Activated naive CD4-positive, alpha-beta T cell treated with anti-CD3 and anti-CD28 coated beads, Interleukin-2, amount 50 U/mL, for 72 hours (primary cell): ENCODE data around the gene SMYD4. TPM values are rescaled to one million over a fixed set of nuclear protein-coding genes. Genes with fewer than 3 reads are reported as not detected.
"Not testable (repeated sequence)": the region's sequence is repeated elsewhere in the genome, so short reads cannot be mapped to it uniquely, and the experiment has no call there.

Source experiments
- ATAC-seq, 2 donors: fragments of 150-1000 bp; cut with Tn5 transposase; 2 replicates each; pipeline ENCODE4 v1.10.0; 2021; ENCODE audit warnings: mild to moderate bottlenecking in 2 of 2, moderate library complexity in 2 of 2
- DNase-seq, 2 donors: peaks; one replicate each; pipeline ENCODE4 v3.0.0; 2021 to 2022; ENCODE audit warnings: low spot score in 2 of 2
- H3K27ac Mint-ChIP-seq, 2 donors: one replicate each; pipeline ENCODE4 v1.8.0; 2022; ENCODE audit warnings: mild to moderate bottlenecking in 2 of 2, mixed read lengths in 2 of 2
- H3K36me3 Mint-ChIP-seq, 2 donors: one replicate each; pipeline ENCODE4 v1.8.0; 2022; ENCODE audit warnings: mixed read lengths in 2 of 2
- H3K9me3 Mint-ChIP-seq, 2 donors: one replicate each; pipeline ENCODE4 v1.8.0; 2022; ENCODE audit warnings: mixed read lengths in 2 of 2
- total RNA-seq, 2 donors: library from RNA; stranded (reverse); gene quantifications; one replicate each; pipeline ENCODE4 v1.2.3, GENCODE V29; 2022

The SMYD4 gene
- total RNA-seq, 2 donors from 2014 or later = 18.5 to 19.8 TPM

GRCh38 chr17:1847191-1847590 is 17.5 kb upstream of the SMYD4 start:
- no peak for DNase-seq
- Mint-ChIP-seq H3K9me3 (no peaks in the 10 kb centered on the region), H3K36me3 (peaks cover 2 to 7% of the 10 kb centered on the region in 2 donors), H3K27ac (no peak overlapping the region)
- no peak for ATAC-seq

DNA sequence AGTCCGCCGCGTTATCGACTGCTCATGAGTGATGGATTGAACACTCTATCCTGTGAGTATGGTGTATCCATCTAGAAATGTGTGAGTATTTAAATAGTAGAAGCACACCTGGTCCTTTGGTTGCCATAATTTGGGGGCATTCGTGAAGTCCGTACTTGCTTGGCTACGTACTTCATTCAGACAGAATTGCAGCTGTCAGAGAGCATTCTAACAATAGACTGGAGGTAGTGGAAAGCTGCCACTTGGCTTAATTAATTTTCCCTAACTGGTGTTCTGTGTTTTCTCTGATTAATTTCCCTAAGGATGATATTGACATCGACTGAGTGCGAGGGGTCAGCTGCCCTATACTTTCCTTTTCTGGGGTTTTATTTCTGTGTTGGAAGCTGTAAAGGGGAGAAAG is 14.2 kb upstream of the SMYD4 start:
- Mint-ChIP-seq H3K36me3 (peaks cover 0 to 7% of the 10 kb centered on the region in 2 donors), H3K9me3 (no peaks in the 10 kb centered on the region), H3K27ac (no peak overlapping the region)
- DNase-seq = no peak
- ATAC-seq = no peak

GRCh38 chr17:1839516-1839915 is 9.8 kb upstream of the SMYD4 start:
- no peak for DNase-seq
- no peak for ATAC-seq
- Mint-ChIP-seq H3K36me3 (peaks cover 13 to 23% of the 10 kb centered on the region in 2 donors), H3K27ac (peak overlapping the region in 1 of 2 donors; percentile 60), H3K9me3 (no peaks in the 10 kb centered on the region)

DNA sequence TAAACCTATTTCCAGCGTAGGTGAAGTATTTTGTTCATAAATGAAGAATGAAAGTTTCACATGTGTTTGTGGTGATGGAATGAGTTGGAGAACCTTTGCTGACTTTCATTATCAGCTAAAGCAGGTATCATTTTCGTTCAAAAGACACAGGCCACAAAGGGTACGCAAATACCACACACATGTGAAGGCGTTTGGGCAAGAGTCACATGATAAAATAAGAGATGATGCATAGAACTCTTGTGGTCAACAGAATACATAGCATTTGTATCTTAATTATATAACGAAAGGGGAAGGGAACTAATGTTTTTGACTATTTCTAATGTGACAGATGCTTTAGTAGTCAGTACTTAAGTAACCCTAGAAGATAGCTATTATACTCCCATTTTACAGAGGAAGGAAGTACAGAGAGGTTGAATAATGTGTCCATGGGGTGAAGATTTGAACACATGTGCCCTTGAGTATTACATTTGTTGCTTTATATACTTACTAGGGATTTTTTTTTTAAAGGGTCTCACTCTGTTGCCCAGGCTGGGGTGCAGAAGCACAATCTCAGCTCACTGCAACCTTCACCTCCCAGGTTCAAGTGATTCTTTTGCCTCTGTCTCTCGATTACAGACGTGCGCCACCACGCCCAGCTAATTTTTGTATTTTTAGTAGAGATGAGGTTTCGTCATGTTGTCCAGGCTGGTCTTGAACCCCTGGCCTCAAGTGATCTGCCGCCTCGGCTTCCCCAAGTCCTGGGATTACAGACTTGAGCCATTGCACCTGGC is 4.9 kb upstream of the SMYD4 start:
- H3K27ac Mint-ChIP-seq = peak overlapping the region in 1 of 2 donors; percentile 52
- no peaks in the 10 kb centered on the region for H3K9me3 Mint-ChIP-seq
- DNase-seq (peak in 1 of 2 donors; percentile 39), ATAC-seq (peak; percentile 51 to 68)
- peaks cover 7 to 38% of the 10 kb centered on the region in 2 donors for H3K36me3 Mint-ChIP-seq

GRCh38 chr17:1830288-1830687 is 586 bp upstream of the SMYD4 start:
- Mint-ChIP-seq H3K9me3 (no peaks in the 10 kb centered on the region), H3K36me3 (peaks cover 19 to 34% of the 10 kb centered on the region in 2 donors), H3K27ac (peak overlapping the region; percentile 83 to 96)
- ATAC-seq (peak; percentile 35 to 60), DNase-seq (peak; percentile 43 to 57)

GRCh38 chr17:1829216-1829591 is 498 bp downstream of the SMYD4 start:
- peak; percentile 1 for ATAC-seq

DNA sequence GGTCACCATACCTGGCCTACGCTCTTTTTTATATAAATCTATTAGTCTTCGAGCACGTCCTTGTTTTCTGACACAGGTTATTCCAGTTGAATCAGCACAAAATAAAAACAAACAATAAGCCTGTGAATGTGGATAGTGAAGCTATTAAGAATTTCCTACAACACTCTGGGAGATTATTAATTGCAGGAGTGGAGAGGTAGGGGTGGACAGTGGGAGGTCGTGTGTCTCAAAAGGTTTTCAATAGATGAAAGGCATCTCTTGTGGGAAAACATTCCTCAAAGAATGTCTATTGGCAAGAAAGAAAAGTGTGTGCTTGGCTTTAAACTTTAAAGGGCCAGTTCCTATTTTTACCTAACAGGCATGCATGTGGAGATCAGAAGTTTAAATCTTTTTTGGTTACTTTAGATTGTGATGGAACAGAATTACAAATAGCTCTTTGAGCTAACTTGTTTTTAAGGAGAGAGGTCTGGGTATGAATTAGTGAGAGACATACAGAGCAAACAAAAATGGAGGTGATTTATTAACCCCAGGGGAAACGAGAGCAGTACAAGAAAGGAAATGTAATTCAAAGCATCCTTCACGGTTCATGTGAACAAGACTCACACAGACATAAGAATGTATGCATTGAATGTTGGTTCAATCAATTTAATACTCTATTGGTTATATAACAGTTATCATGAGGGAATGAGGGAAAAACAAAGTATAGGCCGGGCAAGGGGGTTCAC is 9.0 kb downstream of the SMYD4 start:
- Mint-ChIP-seq H3K36me3 (peaks cover 13 to 15% of the 10 kb centered on the region in 2 donors), H3K9me3 (no peaks in the 10 kb centered on the region), H3K27ac (no peak overlapping the region)
- ATAC-seq = no peak
- no peak for DNase-seq

More at GRCh38 chr17:1829216-1829591, 498 bp downstream of the SMYD4 start:
- Mint-ChIP-seq H3K27ac (peak overlapping the region; percentile 83 to 91), H3K9me3 (no peaks in the 10 kb centered on the region), H3K36me3 (peaks cover 23 to 40% of the 10 kb centered on the region in 2 donors)
- peak in 1 of 2 donors; percentile 10 for DNase-seq

- peaks cover 0 to 9% of the 10 kb centered on the region in 2 donors for H3K36me3 Mint-ChIP-seq
- peak overlapping the region in 1 of 2 donors; percentile 9 for H3K27ac Mint-ChIP-seq
- DNase-seq = no peak
- no peaks in the 10 kb centered on the region for H3K9me3 Mint-ChIP-seq
- ATAC-seq = no peak
Measured at GRCh38 chr17:1813088-1813487, 16.6 kb downstream of the SMYD4 start.

DNA sequence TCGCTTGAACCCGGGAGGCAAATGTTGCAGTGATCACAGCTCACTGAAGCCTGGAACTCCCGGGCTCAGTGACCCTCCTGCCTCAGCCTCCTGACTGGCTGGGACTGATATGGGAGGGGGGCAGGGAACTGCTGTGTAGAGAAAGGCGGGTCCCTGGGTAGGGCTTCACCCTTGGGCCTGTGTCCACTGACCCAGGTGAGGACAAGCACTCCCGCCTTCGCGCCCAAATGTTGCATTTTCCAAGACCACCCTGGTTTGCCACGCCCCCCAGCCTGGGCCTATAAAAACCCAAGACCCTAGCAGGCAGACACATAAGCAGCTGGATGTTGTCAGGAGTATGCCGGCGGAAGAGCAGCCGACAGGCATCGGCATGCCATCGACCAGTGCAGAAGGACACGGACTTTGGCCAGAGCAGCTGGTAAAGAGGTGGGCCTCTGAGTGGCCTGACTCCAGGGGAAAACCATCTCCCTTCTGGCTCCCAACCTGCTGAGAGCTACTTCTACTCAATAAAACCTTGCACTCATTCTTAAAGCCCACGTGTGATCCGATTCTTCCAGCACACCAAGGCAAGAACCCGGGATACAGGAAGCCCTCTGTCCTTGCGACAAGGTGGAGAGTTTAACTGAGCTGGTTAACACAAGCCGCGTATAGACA is 19.1 kb downstream of the SMYD4 start:
- no peak overlapping the region for H3K27ac Mint-ChIP-seq
- no peak for ATAC-seq
- H3K36me3 Mint-ChIP-seq = peaks cover 0 to 6% of the 10 kb centered on the region in 2 donors

DNA sequence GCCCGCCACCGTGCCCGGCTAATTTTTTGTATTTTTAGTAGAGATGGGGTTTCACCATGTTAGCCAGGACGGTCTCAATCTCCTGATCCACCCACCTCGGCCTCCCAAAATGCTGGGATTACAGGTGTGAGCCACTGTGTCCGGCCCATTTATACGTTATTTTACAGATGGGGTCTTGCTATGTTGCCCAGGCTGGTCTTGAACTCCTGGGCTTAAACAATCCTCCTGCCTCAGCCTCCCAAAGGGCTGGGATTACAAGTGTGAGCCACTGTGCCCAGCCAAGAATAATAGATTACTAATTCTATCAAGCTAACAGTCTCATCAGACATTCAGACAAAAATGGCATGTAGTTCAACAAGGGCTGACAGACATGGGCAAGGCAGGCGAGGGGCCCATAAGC is 19.9 kb downstream of the SMYD4 start:
- peak overlapping the region in 1 of 2 donors; percentile 38 for H3K27ac Mint-ChIP-seq
- ATAC-seq, DNase-seq, H3K9me3 Mint-ChIP-seq, H3K36me3 Mint-ChIP-seq: not testable (repeated sequence)

More for the DNA sequence above, 19.1 kb downstream of the SMYD4 start:
- H3K9me3 Mint-ChIP-seq = no peaks in the 10 kb centered on the region
- no peak for DNase-seq

DNA sequence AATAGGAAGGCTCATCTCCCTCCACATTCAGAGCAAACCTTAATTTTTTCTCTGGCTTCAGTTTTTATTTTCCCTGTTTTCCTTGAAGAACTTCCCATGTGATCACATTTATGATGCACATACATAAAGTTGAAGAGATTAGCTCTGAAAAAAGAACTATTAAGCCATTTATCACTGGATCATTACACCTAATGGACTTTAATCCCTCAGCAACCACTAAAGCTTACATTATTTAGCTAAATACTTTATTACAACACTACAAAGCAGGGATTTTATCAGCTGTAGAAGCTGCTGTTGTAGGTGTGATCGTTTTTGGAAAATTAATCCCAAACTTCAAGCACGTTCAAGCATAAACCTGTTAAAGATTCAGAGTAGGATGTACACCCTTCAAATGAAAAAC is 21.1 kb downstream of the SMYD4 start:
- no peak for DNase-seq
- Mint-ChIP-seq H3K9me3 (no peaks in the 10 kb centered on the region), H3K27ac (no peak overlapping the region), H3K36me3 (peaks cover 0 to 6% of the 10 kb centered on the region in 2 donors)
- no peak for ATAC-seq

GRCh38 chr17:1807890-1808289 is 21.8 kb downstream of the SMYD4 start:
- Mint-ChIP-seq H3K9me3 (no peaks in the 10 kb centered on the region), H3K36me3 (peaks cover 0 to 6% of the 10 kb centered on the region in 2 donors), H3K27ac (no peak overlapping the region)
- ATAC-seq (no peak), DNase-seq (no peak)

- no peaks in the 10 kb centered on the region for H3K9me3 Mint-ChIP-seq
- peak overlapping the region in 1 of 2 donors; percentile 61 for H3K27ac Mint-ChIP-seq
- H3K36me3 Mint-ChIP-seq = no peaks in the 10 kb centered on the region
- ATAC-seq (no peak), DNase-seq (no peak)
Measured at GRCh38 chr17:1803280-1803679, 26.4 kb downstream of the SMYD4 start.

- no peak for DNase-seq
- no peak for ATAC-seq
- H3K9me3 Mint-ChIP-seq = no peaks in the 10 kb centered on the region
- no peaks in the 10 kb centered on the region for H3K36me3 Mint-ChIP-seq
- peak overlapping the region in 1 of 2 donors; percentile 61 for H3K27ac Mint-ChIP-seq
Measured at GRCh38 chr17:1802429-1802828, 27.3 kb downstream of the SMYD4 start.

DNA sequence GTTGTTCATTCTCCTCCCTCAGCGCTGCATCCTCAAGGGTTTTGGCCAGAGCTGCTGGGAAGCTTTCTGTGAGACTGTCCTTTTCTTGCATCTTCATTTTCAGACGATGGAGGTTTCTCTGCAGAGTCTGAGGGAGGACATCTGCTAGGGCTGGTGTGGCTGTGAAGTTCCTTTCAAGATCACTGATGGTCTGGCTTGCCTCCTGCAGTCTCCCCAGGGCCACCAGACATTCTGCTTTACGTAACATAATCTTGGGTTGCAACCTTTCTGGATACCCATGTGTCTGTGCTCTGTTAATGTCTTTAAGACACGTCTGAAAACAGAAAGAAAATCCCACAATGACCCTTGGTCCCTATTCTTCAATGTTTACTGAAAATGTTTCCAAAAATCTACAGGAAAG is 29.0 kb downstream of the SMYD4 start:
- H3K27ac Mint-ChIP-seq = no peak overlapping the region
- no peak for ATAC-seq
- DNase-seq = no peak
- H3K9me3 Mint-ChIP-seq = no peaks in the 10 kb centered on the region
- H3K36me3 Mint-ChIP-seq = no peaks in the 10 kb centered on the region

DNA sequence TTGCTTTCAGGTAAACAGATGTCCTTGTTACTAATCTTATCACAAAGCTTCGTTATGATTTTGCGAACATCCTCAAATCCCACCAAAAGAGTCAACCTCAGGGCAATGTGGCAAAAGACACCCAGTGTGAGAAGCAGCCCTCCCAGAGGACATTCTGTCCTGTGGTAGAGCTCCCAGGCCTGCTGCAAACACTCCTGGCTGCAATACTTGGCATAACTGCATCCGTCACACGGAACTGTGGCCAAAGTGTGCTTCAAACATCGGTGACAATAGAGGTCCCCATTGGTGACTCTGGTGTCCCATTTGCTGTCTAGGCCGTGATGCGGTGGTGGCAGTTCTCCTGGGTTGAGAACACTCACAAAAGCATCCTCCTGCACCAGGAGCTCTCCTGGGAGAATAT is 29.5 kb downstream of the SMYD4 start:
- Mint-ChIP-seq H3K9me3 (no peaks in the 10 kb centered on the region), H3K36me3 (peaks cover 0 to under 1% of the 10 kb centered on the region in 2 donors), H3K27ac (no peak overlapping the region)
- DNase-seq (no peak), ATAC-seq (no peak)

- not testable (repeated sequence) for H3K9me3 Mint-ChIP-seq, DNase-seq, ATAC-seq, H3K36me3 Mint-ChIP-seq
- peak overlapping the region in 1 of 2 donors; percentile 37 for H3K27ac Mint-ChIP-seq
Measured at GRCh38 chr17:1797846-1798245, 31.9 kb downstream of the SMYD4 start.
